Memory B cell (primary cell): ENCODE data around the gene RNF217.

Experiments used
- ATAC-seq: fragments of 150-1000 bp; cut with Tn5 transposase; 2 replicates; pipeline ENCODE4 v1.10.0; 2021; ENCODE audit warnings: low read depth, mild to moderate bottlenecking, moderate library complexity
- DNase-seq, 2 donors: peaks; one replicate each; pipeline ENCODE4 v3.0.0; 2022; ENCODE audit warnings: low spot score in 2 of 2
- H3K27ac Mint-ChIP-seq: one replicate; pipeline ENCODE4 v1.8.0; 2022; ENCODE audit warnings: mild to moderate bottlenecking, moderate library complexity, mixed read lengths
- H3K27me3 Mint-ChIP-seq: one replicate; pipeline ENCODE4 v1.8.0; 2022; ENCODE audit warnings: mixed read lengths
- H3K36me3 Mint-ChIP-seq: one replicate; pipeline ENCODE4 v1.8.0; 2022; ENCODE audit warnings: mild to moderate bottlenecking, mixed read lengths
- H3K4me1 Mint-ChIP-seq: one replicate; pipeline ENCODE4 v1.8.0; 2022; ENCODE audit warnings: mixed read lengths
- H3K4me3 Mint-ChIP-seq: one replicate; pipeline ENCODE4 v1.8.0; 2022; ENCODE audit warnings: mild to moderate bottlenecking, moderate library complexity, mixed read lengths
- H3K9me3 Mint-ChIP-seq: one replicate; pipeline ENCODE4 v1.8.0; 2022; ENCODE audit warnings: mixed read lengths

The RNF217 gene

GRCh38 chr6:124970243-124970642 lies 8.0 kb downstream of the RNF217 start:
- DNase-seq, result no peak
- no peaks in the 10 kb centered on the region for H3K27me3 Mint-ChIP-seq
- H3K4me3 Mint-ChIP-seq, result no peak overlapping the region
- no peak for ATAC-seq
- no peaks in the 10 kb centered on the region for H3K36me3 Mint-ChIP-seq
- H3K9me3 Mint-ChIP-seq, result peaks cover 3% of the 10 kb centered on the region
- H3K4me1 Mint-ChIP-seq, result no peaks in the 10 kb centered on the region
- no peak overlapping the region for H3K27ac Mint-ChIP-seq

DNA sequence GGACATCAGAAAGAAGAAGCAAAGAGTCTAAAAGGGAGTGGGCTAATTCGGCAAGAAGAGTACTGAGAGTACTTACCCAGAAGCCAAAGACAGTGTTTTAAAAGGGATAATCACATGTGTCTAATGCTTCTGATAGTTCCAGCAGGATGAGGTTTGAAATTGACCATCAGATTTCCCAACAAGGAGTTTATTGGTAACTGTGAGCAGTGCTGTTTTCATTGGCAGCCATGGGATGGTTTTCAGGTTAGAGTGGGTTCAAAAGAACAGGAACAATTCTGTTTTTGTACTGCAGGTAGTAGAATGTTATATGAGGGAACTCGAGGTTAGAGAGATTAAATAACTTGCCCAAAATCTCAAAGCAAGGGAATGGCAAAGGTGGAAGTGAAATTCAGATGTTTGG lies 8.5 kb downstream of the RNF217 start:
- H3K4me1 Mint-ChIP-seq, result no peaks in the 10 kb centered on the region
- H3K4me3 Mint-ChIP-seq, result no peak overlapping the region

DNA sequence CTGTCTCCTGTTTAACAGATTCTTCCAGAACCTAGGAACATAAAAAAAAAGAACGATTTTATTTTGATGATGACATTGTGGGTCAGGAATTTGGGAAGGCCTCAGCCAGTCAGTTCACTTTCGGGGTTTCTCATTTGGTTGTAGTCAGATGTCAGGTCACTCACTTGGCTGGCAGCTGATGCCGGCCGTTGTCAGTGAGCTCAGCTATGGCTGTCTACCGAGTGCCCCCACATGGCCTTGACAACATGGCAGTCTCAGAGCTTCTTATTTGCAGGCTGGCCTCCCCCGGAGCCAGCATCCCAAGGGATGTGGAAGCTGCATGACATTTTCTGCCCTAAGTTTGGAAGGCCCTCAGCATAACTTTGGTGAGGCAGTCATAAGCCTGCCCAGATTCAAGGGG lies 11.5 kb downstream of the RNF217 start:
- Mint-ChIP-seq H3K9me3 (peaks cover 8% of the 10 kb centered on the region), H3K27ac (no peak overlapping the region), H3K4me3 (no peak overlapping the region), H3K4me1 (no peaks in the 10 kb centered on the region), H3K27me3 (no peaks in the 10 kb centered on the region), H3K36me3 (no peaks in the 10 kb centered on the region)
- ATAC-seq (no peak), DNase-seq (no peak)

More for the DNA sequence above, 8.5 kb downstream of the RNF217 start:
- no peak overlapping the region for H3K27ac Mint-ChIP-seq
- ATAC-seq (no peak), DNase-seq (no peak)
- no peaks in the 10 kb centered on the region for H3K36me3 Mint-ChIP-seq
- H3K27me3 Mint-ChIP-seq, result no peaks in the 10 kb centered on the region
- peaks cover 3% of the 10 kb centered on the region for H3K9me3 Mint-ChIP-seq

GRCh38 chr6:124974771-124975377 lies 12.6 kb downstream of the RNF217 start:
- no peak overlapping the region for H3K27ac Mint-ChIP-seq
- no peak overlapping the region for H3K4me3 Mint-ChIP-seq
- H3K9me3 Mint-ChIP-seq, result peaks cover 13% of the 10 kb centered on the region
- no peaks in the 10 kb centered on the region for H3K27me3 Mint-ChIP-seq
- no peaks in the 10 kb centered on the region for H3K4me1 Mint-ChIP-seq
- H3K36me3 Mint-ChIP-seq, result no peaks in the 10 kb centered on the region
- DNase-seq (no peak), ATAC-seq (no peak)

GRCh38 chr6:124977067-124977908 lies 15.1 kb downstream of the RNF217 start:
- Mint-ChIP-seq H3K9me3 (peaks cover 13% of the 10 kb centered on the region), H3K4me1 (no peaks in the 10 kb centered on the region), H3K27me3 (no peaks in the 10 kb centered on the region), H3K4me3 (no peak overlapping the region), H3K27ac (no peak overlapping the region), H3K36me3 (no peaks in the 10 kb centered on the region)
- ATAC-seq, result no peak
- DNase-seq, result no peak

GRCh38 chr6:124978451-124979293 lies 16.4 kb downstream of the RNF217 start:
- DNase-seq (no peak), ATAC-seq (no peak)
- no peaks in the 10 kb centered on the region for H3K4me1 Mint-ChIP-seq

DNA sequence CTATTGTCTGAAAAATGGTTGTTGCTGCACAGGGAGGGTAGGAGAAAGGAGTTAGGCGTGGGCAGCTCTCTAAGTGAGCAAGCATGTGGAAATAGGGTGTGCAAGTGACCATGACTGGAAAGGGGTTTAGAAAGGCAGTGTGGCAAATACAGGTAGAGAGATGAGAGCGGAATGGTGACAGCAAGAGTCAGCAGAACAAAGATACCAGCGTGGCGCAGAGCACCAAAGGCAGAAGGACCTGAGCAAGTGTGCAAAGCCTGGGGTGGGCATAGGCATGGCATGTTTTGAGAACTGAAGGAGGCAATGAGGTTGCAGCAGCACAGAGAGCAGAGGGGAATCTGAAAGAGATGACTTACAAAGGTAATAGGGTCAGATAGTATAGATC lies 17.0 kb downstream of the RNF217 start:
- Mint-ChIP-seq H3K4me3 (no peak overlapping the region), H3K36me3 (no peaks in the 10 kb centered on the region), H3K9me3 (peaks cover 12% of the 10 kb centered on the region), H3K27me3 (no peaks in the 10 kb centered on the region), H3K27ac (no peak overlapping the region), H3K4me1 (no peaks in the 10 kb centered on the region)
- no peak for DNase-seq
- ATAC-seq, result no peak

More at GRCh38 chr6:124978451-124979293, 16.4 kb downstream of the RNF217 start:
- Mint-ChIP-seq H3K4me3 (no peak overlapping the region), H3K36me3 (no peaks in the 10 kb centered on the region), H3K27ac (no peak overlapping the region), H3K27me3 (no peaks in the 10 kb centered on the region), H3K9me3 (peaks cover 12% of the 10 kb centered on the region)

- Mint-ChIP-seq H3K27me3 (no peaks in the 10 kb centered on the region), H3K4me1 (no peaks in the 10 kb centered on the region), H3K4me3 (no peak overlapping the region), H3K36me3 (no peaks in the 10 kb centered on the region), H3K27ac (no peak overlapping the region), H3K9me3 (peaks cover 12% of the 10 kb centered on the region)
- ATAC-seq (no peak), DNase-seq (no peak)
Observed at GRCh38 chr6:124982669-124983068, 20.4 kb downstream of the RNF217 start.

GRCh38 chr6:124983383-124984083 lies 21.3 kb downstream of the RNF217 start:
- H3K27me3 Mint-ChIP-seq, result no peaks in the 10 kb centered on the region
- H3K4me1 Mint-ChIP-seq, result no peaks in the 10 kb centered on the region
- H3K4me3 Mint-ChIP-seq, result no peak overlapping the region
- DNase-seq, result no peak
- H3K9me3 Mint-ChIP-seq, result peaks cover 8% of the 10 kb centered on the region
- no peak for ATAC-seq
- no peak overlapping the region for H3K27ac Mint-ChIP-seq
- no peaks in the 10 kb centered on the region for H3K36me3 Mint-ChIP-seq

- no peaks in the 10 kb centered on the region for H3K4me1 Mint-ChIP-seq
- no peak overlapping the region for H3K4me3 Mint-ChIP-seq
- DNase-seq, result no peak
- H3K9me3 Mint-ChIP-seq, result peaks cover 2% of the 10 kb centered on the region
- H3K27ac Mint-ChIP-seq, result no peak overlapping the region
- no peaks in the 10 kb centered on the region for H3K36me3 Mint-ChIP-seq
- ATAC-seq, result no peak
- H3K27me3 Mint-ChIP-seq, result no peaks in the 10 kb centered on the region
Observed at GRCh38 chr6:124984668-124985338, 22.6 kb downstream of the RNF217 start.

DNA sequence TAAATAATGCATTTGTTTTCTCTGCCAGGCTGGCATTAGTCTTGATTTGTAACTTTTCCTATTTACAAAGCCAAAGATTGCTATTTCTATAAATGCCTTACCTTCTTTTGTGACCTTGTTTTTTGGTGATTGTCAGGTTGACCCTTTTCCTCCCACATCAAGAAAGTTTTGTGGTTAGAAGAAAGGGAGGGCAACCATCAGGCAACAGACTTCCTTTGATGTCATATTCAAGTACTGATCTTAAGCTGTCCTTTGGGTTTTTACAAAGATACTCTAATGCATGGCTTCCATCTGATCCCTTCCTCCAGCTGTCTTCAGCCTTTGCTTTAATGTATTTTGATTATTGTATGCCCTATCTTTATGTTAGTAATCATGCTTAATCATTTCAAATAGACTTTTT lies 23.9 kb downstream of the RNF217 start:
- Mint-ChIP-seq H3K27ac (no peak overlapping the region), H3K27me3 (no peaks in the 10 kb centered on the region), H3K9me3 (peaks cover 3% of the 10 kb centered on the region), H3K4me3 (no peak overlapping the region), H3K36me3 (peaks cover under 1% of the 10 kb centered on the region), H3K4me1 (no peaks in the 10 kb centered on the region)
- no peak for DNase-seq
- no peak for ATAC-seq

DNA sequence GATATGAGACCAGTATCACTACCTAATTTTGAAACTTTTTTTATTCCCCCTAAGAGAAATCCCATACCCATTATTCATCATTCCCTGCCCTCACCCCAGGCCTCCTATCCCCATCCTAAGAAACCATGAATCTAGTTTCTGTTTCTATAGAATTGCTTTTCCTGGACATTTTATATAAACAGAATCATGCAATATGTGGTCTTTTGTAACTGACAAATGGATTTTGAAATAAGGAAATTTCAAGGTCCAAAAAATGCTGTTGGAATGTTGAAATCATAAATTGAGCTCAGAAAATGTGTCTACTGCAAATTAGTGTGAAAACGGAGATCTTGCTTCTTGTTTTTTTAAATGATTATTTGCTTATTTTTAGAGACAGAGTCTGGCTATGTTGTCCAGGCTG lies 25.1 kb downstream of the RNF217 start:
- DNase-seq, result no peak

DNA sequence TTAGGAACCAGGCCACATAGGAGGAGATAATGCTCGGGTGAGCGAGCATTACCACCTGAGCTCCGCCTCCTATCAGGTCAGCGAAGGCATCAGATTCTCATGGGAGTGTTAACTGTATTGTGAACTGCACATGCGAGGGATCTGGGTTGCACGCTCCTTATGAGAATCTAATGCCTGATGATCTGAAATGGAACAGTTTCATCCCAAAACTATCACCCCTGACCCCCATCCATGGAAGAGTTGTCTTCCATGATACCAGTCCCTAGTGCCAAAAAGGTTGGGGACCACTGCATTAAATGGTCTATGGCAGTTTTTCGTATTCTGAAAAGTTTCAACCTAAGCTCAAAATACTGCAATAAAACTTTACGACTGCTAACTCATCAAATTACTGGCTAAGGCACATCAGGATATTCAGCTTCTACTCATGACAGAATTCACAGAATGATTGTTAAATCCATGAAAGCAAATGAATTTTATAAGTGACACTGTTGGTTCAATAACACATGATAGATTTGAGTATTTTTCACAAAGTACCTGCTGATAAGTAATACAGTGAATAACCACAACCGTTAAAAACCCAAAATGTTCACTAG lies 25.9 kb downstream of the RNF217 start:
- no peak overlapping the region for H3K27ac Mint-ChIP-seq
- no peak overlapping the region for H3K4me3 Mint-ChIP-seq
- ATAC-seq (no peak), DNase-seq (no peak)
- H3K36me3 Mint-ChIP-seq, result peaks cover 1% of the 10 kb centered on the region
- no peaks in the 10 kb centered on the region for H3K27me3 Mint-ChIP-seq
- peaks cover 4% of the 10 kb centered on the region for H3K9me3 Mint-ChIP-seq
- H3K4me1 Mint-ChIP-seq, result no peaks in the 10 kb centered on the region

More for the DNA sequence above, 25.1 kb downstream of the RNF217 start:
- no peak for ATAC-seq
- H3K27ac Mint-ChIP-seq, result no peak overlapping the region
- H3K4me3 Mint-ChIP-seq, result no peak overlapping the region
- H3K4me1 Mint-ChIP-seq, result no peaks in the 10 kb centered on the region
- H3K9me3 Mint-ChIP-seq, result peaks cover 4% of the 10 kb centered on the region
- H3K36me3 Mint-ChIP-seq, result peaks cover 1% of the 10 kb centered on the region
- no peaks in the 10 kb centered on the region for H3K27me3 Mint-ChIP-seq
